Karpas-422 (cell line): ENCODE measurements around the gene OSBPL8. TPM values are rescaled to one million over a fixed set of nuclear protein-coding genes. Genes with fewer than 3 reads are reported as not detected.
A peak's percentile ranks its signal among the peaks of the same experiment; 100 is the strongest.
"Not testable (repeated sequence)": the region's sequence is repeated elsewhere in the genome, so short reads cannot be mapped to it uniquely, and the experiment has no call there.

Source experiments
- DNase-seq: peaks from one replicate; pipeline ENCODE4 v3.0.0-alpha.2; 2015
- H2AFZ ChIP-seq: fragments of 200-600 bp; sonication (generic); 2 replicates; pipeline ENCODE4 v1.6.1; 2014; ENCODE audit warnings: antibody characterized with exemption, low read length, mixed read lengths
- H3K27ac ChIP-seq: fragments of 200-600 bp; sonication (generic); 2 replicates; pipeline ENCODE4 v1.5.1; 2014; ENCODE audit warnings: mild to moderate bottlenecking, low read length, moderate library complexity
- H3K27me3 ChIP-seq: fragments of 200-600 bp; sonication (generic); 2 replicates; pipeline ENCODE4 v1.6.1; 2014; ENCODE audit warnings: low read length, mixed read lengths
- H3K36me3 ChIP-seq: fragments of 200-600 bp; sonication (generic); 2 replicates; pipeline ENCODE4 v1.6.1; 2014; ENCODE audit warnings: low read length, mixed read lengths; ENCODE audit not compliant: insufficient read depth
- H3K4me1 ChIP-seq: fragments of 200-600 bp; sonication (generic); 2 replicates; pipeline ENCODE4 v1.6.1; 2014; ENCODE audit warnings: mild to moderate bottlenecking, low read length, mixed read lengths
- H3K4me2 ChIP-seq: fragments of 200-600 bp; sonication (generic); 2 replicates; pipeline ENCODE4 v1.6.1; 2014; ENCODE audit warnings: low read length, low read depth, mild to moderate bottlenecking; ENCODE audit not compliant: poor library complexity, severe bottlenecking
- H3K4me3 ChIP-seq: fragments of 200-600 bp; sonication (generic); 2 replicates; pipeline ENCODE4 v1.5.1; 2014; ENCODE audit warnings: mild to moderate bottlenecking, antibody characterized with exemption, low read length, mixed read lengths
- H3K79me2 ChIP-seq: fragments of 200-600 bp; sonication (generic); 2 replicates; pipeline ENCODE4 v1.6.1; 2014; ENCODE audit warnings: mild to moderate bottlenecking, low read length, mixed read lengths
- H3K9ac ChIP-seq: fragments of 200-600 bp; sonication (generic); 2 replicates; pipeline ENCODE4 v1.6.0; 2014; ENCODE audit warnings: low read length
- H3K9me2 ChIP-seq: fragments of 200-600 bp; sonication (generic), shearing (Covaris generic); replicated peaks from 2 replicates; pipeline ENCODE4 v1.6.0; 2014; ENCODE audit warnings: mild to moderate bottlenecking, low read length, moderate library complexity; ENCODE audit not compliant: insufficient read depth
- H3K9me3 ChIP-seq: fragments of 300-700, 200-600 bp; sonication (generic); 2 replicates; pipeline ENCODE4 v1.6.1; 2014; ENCODE audit warnings: low read length, mixed read lengths
- H4K20me1 ChIP-seq: fragments of 200-600 bp; sonication (generic); 2 replicates; pipeline ENCODE4 v1.6.1; 2014; ENCODE audit warnings: mild to moderate bottlenecking, antibody characterized with exemption, low read length, low read depth; ENCODE audit not compliant: insufficient read depth
- total RNA-seq: library from RNA; depleted of rRNA; stranded (reverse); fragments of >200 nt; shearing (Covaris generic); gene quantifications from 2 replicates; pipeline ENCODE4 v1.2.3, GENCODE V29; 2014; ENCODE audit warnings: low replicate concordance

OSBPL8 gene
- total RNA-seq, 1 experiment from 2014 or later, result 116 TPM

DNA sequence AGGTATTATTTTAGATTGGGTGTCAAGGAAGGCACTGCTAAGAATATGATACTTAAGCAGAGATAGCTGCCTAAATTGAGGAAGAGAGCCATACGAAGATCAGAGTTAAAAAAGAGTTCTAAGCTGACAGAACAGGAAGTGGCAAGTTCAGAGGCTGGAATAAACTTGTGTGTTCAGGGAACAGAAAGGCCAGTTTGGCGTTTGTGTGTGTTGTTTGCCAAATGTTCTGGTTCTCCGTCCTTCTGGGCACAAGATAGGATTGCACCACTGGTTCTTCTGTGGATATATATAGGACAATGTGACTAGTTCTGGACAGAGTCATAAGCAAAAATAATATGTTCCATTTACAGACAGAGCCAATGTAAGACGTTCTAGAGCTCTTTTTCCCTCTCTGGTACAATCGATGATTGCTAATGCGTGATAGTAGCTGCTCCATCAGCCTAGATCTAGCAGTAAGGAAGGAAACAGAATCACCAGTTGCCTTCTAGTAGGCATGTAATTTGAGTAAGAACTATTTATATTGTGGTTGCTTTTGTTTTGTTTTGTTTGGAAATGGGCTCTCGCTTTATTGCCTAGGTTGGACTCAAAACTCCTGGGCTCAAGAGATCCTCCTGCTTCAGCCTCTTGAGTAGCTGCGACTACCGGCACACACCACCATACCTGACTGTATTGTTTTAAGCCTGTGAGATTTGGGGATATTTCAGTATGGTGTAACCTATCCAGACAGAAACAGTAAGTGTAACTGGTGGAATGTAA, 218.7 kb downstream of the OSBPL8 start:
- Histone ChIP-seq H2AFZ (no peak overlapping the region), H3K4me2 (no peak overlapping the region)

DNA sequence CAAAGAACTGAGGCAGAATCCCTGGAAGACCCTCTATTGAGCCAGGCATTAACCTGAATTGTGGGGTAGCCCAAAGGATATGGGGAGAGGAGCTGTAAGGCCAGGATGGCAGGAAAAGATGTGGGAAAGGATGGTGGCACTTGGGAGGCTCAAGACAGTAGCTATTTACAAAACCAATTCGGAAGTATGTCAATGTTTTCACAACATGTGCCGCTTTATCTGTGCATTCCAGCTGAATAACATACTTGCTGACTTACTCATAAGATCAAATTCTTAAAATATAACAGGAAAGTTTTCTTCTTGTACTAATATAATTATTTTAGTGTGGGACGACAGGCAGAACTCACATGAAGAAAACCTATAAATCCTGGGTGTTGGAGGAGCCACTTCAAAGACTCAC, 222.0 kb downstream of the OSBPL8 start:
- Histone ChIP-seq H3K36me3 (no peaks in the 10 kb centered on the region), H3K27ac (no peak overlapping the region), H3K79me2 (no peaks in the 10 kb centered on the region), H3K9ac (no peak overlapping the region), H2AFZ (no peak overlapping the region), H3K4me3 (no peak overlapping the region), H3K4me1 (peaks cover 5% of the 10 kb centered on the region; the same call in 1 of the 2 replicates), H4K20me1 (no peaks in the 10 kb centered on the region), H3K9me2 (no peaks in the 10 kb centered on the region; the same call in 1 of the 2 replicates), H3K9me3 (no peaks in the 10 kb centered on the region), H3K4me2 (no peak overlapping the region), H3K27me3 (no peaks in the 10 kb centered on the region)
- DNase-seq, result no peak

More for the DNA sequence above, 218.7 kb downstream of the OSBPL8 start:
- Histone ChIP-seq H3K4me1 (peaks cover 5% of the 10 kb centered on the region; the same call in 1 of the 2 replicates), H3K79me2 (no peaks in the 10 kb centered on the region), H3K36me3 (no peaks in the 10 kb centered on the region), H3K9me2 (no peaks in the 10 kb centered on the region), H4K20me1 (no peaks in the 10 kb centered on the region), H3K4me3 (no peak overlapping the region), H3K9me3 (no peaks in the 10 kb centered on the region), H3K27me3 (no peaks in the 10 kb centered on the region), H3K9ac (no peak overlapping the region), H3K27ac (no peak overlapping the region)
- DNase-seq, result peak; percentile 44

DNA sequence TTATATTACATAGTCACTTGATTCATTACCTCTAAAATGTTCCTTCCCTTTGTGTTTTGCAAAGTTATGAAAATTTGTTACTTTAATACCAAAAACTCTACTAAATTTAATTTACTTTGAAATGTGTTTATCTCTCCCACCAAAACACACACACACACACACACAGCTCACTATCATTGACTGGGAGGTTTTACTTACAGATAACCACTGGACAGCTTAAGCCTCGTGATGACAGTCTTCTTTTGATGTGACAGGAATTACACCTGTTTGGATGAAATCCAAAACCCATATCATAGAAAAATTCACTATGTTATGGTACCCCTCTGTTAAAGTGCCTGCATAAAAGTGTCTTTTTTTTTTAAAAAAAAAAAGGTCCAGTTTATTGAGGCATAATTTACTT, 227.0 kb downstream of the OSBPL8 start:
- H2AFZ ChIP-seq, result no peak overlapping the region
- H3K4me3 ChIP-seq, result no peak overlapping the region
- no peak overlapping the region for H3K9ac ChIP-seq
- H3K27ac ChIP-seq, result no peak overlapping the region
- DNase-seq, result no peak
- H3K79me2 ChIP-seq, result no peaks in the 10 kb centered on the region
- no peaks in the 10 kb centered on the region for H3K4me1 ChIP-seq
- no peaks in the 10 kb centered on the region for H3K27me3 ChIP-seq
- H3K36me3 ChIP-seq, result no peaks in the 10 kb centered on the region
- no peaks in the 10 kb centered on the region for H4K20me1 ChIP-seq
- H3K9me2 ChIP-seq, result no peaks in the 10 kb centered on the region; the same call in 1 of the 2 replicates
- H3K9me3 ChIP-seq, result no peaks in the 10 kb centered on the region
- H3K4me2 ChIP-seq, result no peak overlapping the region

DNA sequence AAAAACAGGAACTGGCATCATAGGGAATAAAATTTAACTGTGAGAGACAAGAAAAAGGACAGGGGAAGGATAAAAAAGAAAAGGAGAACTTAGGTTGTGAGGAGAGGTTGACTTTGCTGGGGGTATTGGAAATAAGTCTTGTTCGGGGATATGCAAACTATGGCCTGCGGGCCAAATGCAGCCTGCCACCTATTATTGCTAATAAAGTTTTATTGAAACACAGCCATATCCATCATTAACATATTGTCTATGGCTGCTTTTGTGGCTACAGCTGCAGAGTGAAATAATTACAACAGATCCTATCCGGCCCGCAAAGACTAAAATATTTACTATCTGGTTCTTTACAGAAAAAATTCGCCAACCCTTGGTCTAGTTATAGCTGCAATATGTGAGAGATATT, 230.0 kb downstream of the OSBPL8 start:
- Histone ChIP-seq H2AFZ (no peak overlapping the region), H3K4me2 (no peak overlapping the region)

DNA sequence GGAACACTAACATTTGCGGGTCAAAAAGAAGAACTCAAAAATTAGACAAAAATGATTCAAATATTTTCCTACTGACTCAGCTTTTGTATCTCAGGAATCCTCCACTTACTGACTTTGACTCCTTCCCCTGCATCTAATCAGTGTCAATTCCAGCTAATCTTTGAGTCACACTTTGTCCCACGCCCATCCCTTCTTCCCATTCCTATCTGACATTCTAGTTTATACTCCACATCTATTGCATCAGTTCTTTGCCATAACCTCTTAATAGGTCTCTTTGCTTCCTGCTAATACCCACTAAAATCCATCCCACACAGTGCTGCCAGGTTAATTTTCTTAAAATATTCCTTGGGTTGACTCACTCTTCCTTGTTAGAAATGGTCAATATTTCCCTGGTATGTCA, 230.4 kb downstream of the OSBPL8 start:
- no peak for DNase-seq
- H3K9me3 ChIP-seq, result no peaks in the 10 kb centered on the region
- no peaks in the 10 kb centered on the region for H3K36me3 ChIP-seq
- no peaks in the 10 kb centered on the region for H3K4me1 ChIP-seq
- H3K9me2 ChIP-seq, result no peaks in the 10 kb centered on the region; the same call in 1 of the 2 replicates
- no peak overlapping the region for H3K27ac ChIP-seq
- H4K20me1 ChIP-seq, result no peaks in the 10 kb centered on the region
- no peak overlapping the region for H3K4me3 ChIP-seq
- H3K27me3 ChIP-seq, result no peaks in the 10 kb centered on the region
- no peak overlapping the region for H2AFZ ChIP-seq
- no peak overlapping the region for H3K9ac ChIP-seq
- H3K79me2 ChIP-seq, result no peaks in the 10 kb centered on the region
- no peak overlapping the region for H3K4me2 ChIP-seq

More for the DNA sequence above, 230.0 kb downstream of the OSBPL8 start:
- no peaks in the 10 kb centered on the region; the same call in 1 of the 2 replicates for H3K9me2 ChIP-seq
- H3K36me3 ChIP-seq, result no peaks in the 10 kb centered on the region
- no peaks in the 10 kb centered on the region for H4K20me1 ChIP-seq
- H3K9me3 ChIP-seq, result no peaks in the 10 kb centered on the region
- no peaks in the 10 kb centered on the region for H3K79me2 ChIP-seq
- H3K4me3 ChIP-seq, result no peak overlapping the region
- H3K27ac ChIP-seq, result no peak overlapping the region
- no peaks in the 10 kb centered on the region for H3K27me3 ChIP-seq
- no peak for DNase-seq
- H3K9ac ChIP-seq, result no peak overlapping the region
- H3K4me1 ChIP-seq, result no peaks in the 10 kb centered on the region

DNA sequence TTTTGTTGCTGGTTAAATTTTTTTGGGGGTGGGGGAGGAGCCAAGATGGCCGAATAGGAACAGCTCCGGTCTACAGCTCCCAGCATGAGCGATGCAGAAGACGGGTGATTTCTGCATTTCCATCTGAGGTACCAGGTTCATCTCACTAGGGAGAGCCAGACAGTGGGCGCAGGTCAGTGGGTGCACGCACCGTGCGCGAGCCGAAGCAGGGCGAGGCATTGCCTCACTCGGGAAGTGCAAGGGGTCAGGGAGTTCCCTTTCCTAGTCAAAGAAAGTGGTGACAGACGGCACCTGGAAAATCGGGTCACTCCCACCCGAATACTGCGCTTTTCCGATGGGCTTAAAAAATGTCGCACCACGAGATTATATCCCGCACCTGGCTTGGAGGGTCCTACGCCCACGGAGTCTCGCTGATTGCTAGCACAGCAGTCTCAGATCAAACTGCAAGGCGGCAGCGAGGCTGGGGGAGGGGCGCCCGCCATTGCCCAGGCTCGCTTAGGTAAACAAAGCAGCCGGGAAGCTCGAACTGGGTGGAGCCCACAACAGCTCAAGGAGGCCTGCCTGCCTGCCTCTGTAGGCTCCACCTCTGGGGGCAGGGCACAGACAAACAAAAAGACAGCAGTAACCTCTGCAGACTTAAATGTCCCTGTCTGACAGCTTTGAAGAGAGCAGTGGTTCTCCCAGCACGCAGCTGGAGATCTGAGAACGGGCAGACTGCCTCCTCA, 239.8 kb downstream of the OSBPL8 start:
- H3K27me3 ChIP-seq, DNase-seq, H4K20me1 ChIP-seq, H3K4me1 ChIP-seq, H3K9me2 ChIP-seq, H3K27ac ChIP-seq, H2AFZ ChIP-seq, H3K4me2 ChIP-seq, H3K4me3 ChIP-seq, H3K9me3 ChIP-seq, H3K9ac ChIP-seq, H3K79me2 ChIP-seq, H3K36me3 ChIP-seq: not testable (repeated sequence)

DNA sequence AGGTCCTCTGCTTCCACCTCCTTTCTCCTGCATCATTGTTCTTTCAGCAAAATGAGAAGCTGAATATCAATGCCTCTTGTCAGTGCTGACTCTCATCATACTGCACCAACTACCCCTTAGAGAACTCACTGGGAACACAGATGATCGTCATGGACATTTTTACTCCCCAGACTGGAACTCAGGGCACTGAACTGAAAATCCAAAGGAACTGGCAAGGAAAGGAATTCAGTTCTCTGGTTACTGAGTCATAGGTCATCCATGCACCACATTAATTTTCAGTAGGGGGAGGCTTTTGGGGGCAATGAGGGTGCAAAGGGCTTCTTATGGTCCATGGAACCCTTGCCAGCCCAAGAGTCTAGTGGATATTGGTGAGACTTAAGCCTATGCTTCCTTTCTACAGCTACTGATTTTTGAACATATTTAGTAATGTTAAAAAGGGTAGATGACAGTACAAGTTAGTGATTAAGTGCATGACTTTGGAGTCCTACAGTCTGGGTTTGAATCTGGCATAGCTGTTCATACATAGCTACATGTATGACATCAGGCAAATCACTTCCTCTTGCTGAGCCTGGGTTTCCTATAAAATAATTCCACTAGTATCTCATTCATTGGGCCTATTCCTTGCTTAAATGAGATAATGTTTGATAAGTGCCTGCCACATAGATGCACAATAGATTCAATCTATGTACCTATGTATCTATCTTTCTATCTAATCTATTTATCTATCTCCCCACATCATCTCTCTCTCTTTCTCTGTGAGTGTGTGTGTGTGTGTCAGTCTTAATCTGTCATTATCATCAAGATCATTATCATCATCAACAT, 240.6 kb downstream of the OSBPL8 start:
- H2AFZ ChIP-seq, result no peak overlapping the region
- H3K36me3 ChIP-seq, result no peaks in the 10 kb centered on the region
- no peaks in the 10 kb centered on the region for H3K9me3 ChIP-seq
- no peaks in the 10 kb centered on the region for H4K20me1 ChIP-seq
- no peaks in the 10 kb centered on the region for H3K27me3 ChIP-seq
- no peak overlapping the region for H3K27ac ChIP-seq
- H3K79me2 ChIP-seq, result no peaks in the 10 kb centered on the region
- H3K9ac ChIP-seq, result no peak overlapping the region
- no peaks in the 10 kb centered on the region for H3K9me2 ChIP-seq
- no peak overlapping the region for H3K4me3 ChIP-seq
- H3K4me2 ChIP-seq, result no peak overlapping the region
- peaks cover 6% of the 10 kb centered on the region for H3K4me1 ChIP-seq
- no peak for DNase-seq

DNA sequence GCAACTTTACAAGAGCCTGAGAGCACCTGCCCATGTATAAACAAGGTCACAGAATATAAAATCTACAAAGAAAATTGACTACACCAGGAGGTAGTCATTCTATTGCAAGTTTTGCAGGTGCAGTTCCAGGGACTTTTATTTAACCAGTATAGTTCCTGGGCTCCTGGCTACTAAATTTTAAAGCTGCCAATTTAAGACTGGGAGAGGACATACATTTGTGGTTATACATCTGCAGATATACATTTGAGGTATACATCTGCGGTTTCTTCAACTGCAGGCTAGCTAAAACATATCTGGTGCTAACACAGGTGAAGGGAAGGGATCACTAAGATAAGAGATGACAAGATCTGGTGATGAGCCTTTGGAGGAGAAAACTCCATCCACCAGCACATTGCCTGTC, 241.6 kb downstream of the OSBPL8 start:
- Histone ChIP-seq H4K20me1 (no peaks in the 10 kb centered on the region), H3K9me3 (no peaks in the 10 kb centered on the region), H3K4me3 (no peak overlapping the region), H3K36me3 (no peaks in the 10 kb centered on the region), H3K9me2 (no peaks in the 10 kb centered on the region), H3K79me2 (no peaks in the 10 kb centered on the region), H3K27me3 (no peaks in the 10 kb centered on the region), H3K27ac (no peak overlapping the region), H3K9ac (no peak overlapping the region), H3K4me2 (no peak overlapping the region), H2AFZ (no peak overlapping the region), H3K4me1 (peaks cover 6% of the 10 kb centered on the region)
- no peak for DNase-seq
